Endothelial cell of umbilical vein (primary cell): ENCODE results near the gene ECPAS. TPM values are rescaled to one million over a fixed set of nuclear protein-coding genes. Genes with fewer than 3 reads are reported as not detected.
"Not testable (repeated sequence)": the region's sequence is repeated elsewhere in the genome, so short reads cannot be mapped to it uniquely, and the experiment has no call there.

ENCODE experiments used
- BruUV-seq: library from RNA; stranded (reverse); fragments of 400-500 nt; replicated peaks from 2 replicates; lab custom pipeline; 2021; lab: Mats Ljungman, UMichigan
- CTCF ChIA-PET: fragments of 300-600, 350-600 bp; sonication (Branson Sonifier 250); formaldehyde crosslinking; loops from one replicate; lab custom pipeline; 2021; ENCODE audit warnings: antibody characterized with exemption, inconsistent platforms; lab: Charles Lee
- POLR2A ChIA-PET: fragments of 300-600, 350-600 bp; sonication (Branson Sonifier 250); formaldehyde crosslinking; loops from one replicate; lab custom pipeline; 2021; ENCODE audit warnings: antibody characterized with exemption, inconsistent platforms; lab: Charles Lee
- DNase-seq: peaks from one replicate; pipeline ENCODE4 v3.0.0-alpha.2; 2011; ENCODE audit warnings: low read depth, low spot score
- FAIRE-seq: peaks from 2 replicates; lab custom pipeline; 2011; peaks lifted over from hg19 to GRCh38; lab: Jason Lieb, UNC
- H2AFZ ChIP-seq: 2 replicates; pipeline ENCODE4 v1.6.0; 2012; ENCODE audit warnings: low read depth, low read length, control low read depth, inconsistent platforms
- H3K27ac ChIP-seq: 2 replicates; pipeline ENCODE4 v1.5.1; 2011; ENCODE audit warnings: low read depth, mild to moderate bottlenecking, control low read depth, low read length, moderate library complexity; ENCODE audit not compliant: insufficient read depth
- H3K27me3 ChIP-seq, 2 experiments: 2 replicates each; pipeline versions ENCODE4 v1.6.0 to v1.6.1; 2011; ENCODE audit warnings: low read length in 2 of 2, mixed read lengths in 1 of 2; ENCODE audit not compliant: control insufficient read depth in 2 of 2, insufficient read depth in 2 of 2
- H3K36me3 ChIP-seq, 2 experiments: 2 replicates in 1 of 2; 3 replicates in 1 of 2; pipeline ENCODE4 v1.5.1; 2011; ENCODE audit warnings: low read length in 2 of 2, mild to moderate bottlenecking in 1 of 2, moderate library complexity in 1 of 2; ENCODE audit not compliant: control insufficient read depth in 2 of 2, insufficient read depth in 2 of 2; ENCODE audit errors: extremely low read depth in 1 of 2
- H3K4me1 ChIP-seq: 3 replicates; pipeline ENCODE4 v1.5.1; 2011; ENCODE audit warnings: mild to moderate bottlenecking, low read length; ENCODE audit not compliant: control insufficient read depth, insufficient read depth; ENCODE audit errors: extremely low read depth
- H3K4me2 ChIP-seq: 2 replicates; pipeline ENCODE4 v1.6.1; 2011; ENCODE audit warnings: low read length, control low read depth, mixed read lengths; ENCODE audit not compliant: insufficient read depth
- H3K4me3 ChIP-seq, 3 experiments: fragments of 200-600 bp in 1 of 3; sonication (generic), shearing (Covaris generic) in 1 of 3; replicated peaks in 1 of 3; 2 replicates each; pipeline ENCODE4 v1.5.1; 2011 to 2016; ENCODE audit warnings: control low read depth in 3 of 3, low read length in 3 of 3, mild to moderate bottlenecking in 2 of 3, inconsistent platforms in 1 of 3, low read depth in 1 of 3, moderate library complexity in 1 of 3; ENCODE audit not compliant: insufficient read depth in 1 of 3
- H3K79me2 ChIP-seq: 2 replicates; pipeline ENCODE4 v1.6.0; 2012; ENCODE audit warnings: low read length, inconsistent platforms; ENCODE audit not compliant: control insufficient read depth, insufficient read depth
- H3K9ac ChIP-seq: replicated peaks from 2 replicates; pipeline ENCODE3; 2011; ENCODE audit warnings: low read length, control low read depth; ENCODE audit not compliant: insufficient read depth; ENCODE audit errors: extremely low read depth
- H3K9me1 ChIP-seq: replicated peaks from 3 replicates; pipeline ENCODE4 v1.6.0; 2011; ENCODE audit warnings: mild to moderate bottlenecking, low read length; ENCODE audit not compliant: control insufficient read depth, insufficient read depth; ENCODE audit errors: extremely low read depth
- H3K9me3 ChIP-seq: replicated peaks from 2 replicates; pipeline ENCODE4 v1.5.1; 2012; ENCODE audit warnings: low read length, inconsistent platforms; ENCODE audit not compliant: control insufficient read depth, insufficient read depth
- H4K20me1 ChIP-seq: replicated peaks from 2 replicates; pipeline ENCODE3; 2011; ENCODE audit warnings: mild to moderate bottlenecking, low read length; ENCODE audit not compliant: control insufficient read depth, insufficient read depth; ENCODE audit errors: extremely low read depth
- CTCF ChIP-seq, 2 donors: IDR thresholded peaks; 1 replicate in 1 of 2; 2 replicates in 1 of 2; pipeline ENCODE4 v1.5.1; 2011; ENCODE audit warnings: low read length in 2 of 2, mild to moderate bottlenecking in 2 of 2, moderate library complexity in 2 of 2, control low read depth in 1 of 2, inconsistent platforms in 1 of 2, low read depth in 1 of 2; ENCODE audit not compliant: insufficient read depth in 1 of 2; ENCODE audit errors: extremely low read depth in 1 of 2
- EZH2 ChIP-seq: IDR thresholded peaks from 2 replicates; pipeline ENCODE4 v1.6.1; 2012; ENCODE audit warnings: borderline replicate concordance, low read depth, mild to moderate bottlenecking, moderate library complexity, low read length, inconsistent platforms; ENCODE audit not compliant: severe bottlenecking
- FOS ChIP-seq: IDR thresholded peaks from 2 replicates; pipeline ENCODE4 v1.6.1; 2011; ENCODE audit warnings: mild to moderate bottlenecking, low read length, moderate library complexity, borderline replicate concordance; ENCODE audit not compliant: insufficient read depth
- GATA2 ChIP-seq: IDR thresholded peaks from 2 replicates; pipeline ENCODE4 v1.7.0; 2011; ENCODE audit warnings: low read depth, mild to moderate bottlenecking, moderate library complexity, mixed read lengths, low read length; ENCODE audit not compliant: insufficient read length, insufficient read depth
- JUN ChIP-seq: IDR thresholded peaks from 2 replicates; pipeline ENCODE4 v1.6.1; 2011; ENCODE audit warnings: borderline replicate concordance, low read depth; ENCODE audit not compliant: insufficient read length, insufficient read depth
- MAX ChIP-seq: IDR thresholded peaks from 2 replicates; pipeline ENCODE4 v1.6.1; 2011; ENCODE audit not compliant: insufficient read depth, insufficient read length
- MYC ChIP-seq: IDR thresholded peaks from one replicate; pipeline ENCODE4 v1.6.1; 2011; ENCODE audit warnings: mild to moderate bottlenecking, low read depth, low read length
- POLR2A ChIP-seq: IDR thresholded peaks from 2 replicates; pipeline ENCODE4 v1.6.1; 2012; ENCODE audit warnings: low read depth, mild to moderate bottlenecking, control low read depth, low read length
- POLR2AphosphoS5 ChIP-seq: IDR thresholded peaks from 2 replicates; pipeline ENCODE4 v1.6.1; 2012; ENCODE audit warnings: low read depth, mild to moderate bottlenecking, control low read depth, low read length, moderate library complexity; ENCODE audit not compliant: insufficient read depth
- dilution Hi-C: fragments of 300-500 bp; cut with MboI; formaldehyde crosslinking; loops from one replicate; pipeline ENCODE4 v1.15.0; 2019; ENCODE audit warnings: low sequenced_read_pairs; ENCODE audit not compliant: extremely low pct_ligation_motif_present
- intact Hi-C: fragments of 100-400 bp; cut with micrococcal nuclease; formaldehyde crosslinking; loops from one replicate; pipeline ENCODE4 v1.10.0; 2022
- polyA plus RNA-seq, 4 experiments: library from polyadenylated mRNA; depleted of rRNA in 3 of 4; stranded (reverse) in 3 of 4; unstranded in 1 of 4; fragments of >200 nt; gene quantifications; 2 replicates each; pipeline versions ENCODE4 v1.2.1 to v1.2.3, GENCODE V29; 2011 to 2012; ENCODE audit warnings: missing spikeins in 1 of 4
- total RNA-seq: library from RNA; stranded (reverse); gene quantifications from 2 replicates; pipeline ENCODE4 v1.2.3, GENCODE V29; 2021

The ECPAS gene
- total and polyA plus RNA-seq, 2 donors (not counting 3 experiments of a cell fraction or from before 2014, with no cell fraction given): 17.9 to 89.3 TPM

- Histone ChIP-seq H3K4me2 (no peak overlapping the region), H3K4me1 (peaks cover 8% of the 10 kb centered on the region), H4K20me1 (no peaks in the 10 kb centered on the region), H2AFZ (no peak overlapping the region), H3K4me3 (no peak overlapping the region), H3K9me1 (no peaks in the 10 kb centered on the region), H3K9ac (no peak overlapping the region), H3K79me2 (no peaks in the 10 kb centered on the region), H3K27me3 (no peaks in the 10 kb centered on the region), H3K9me3 (no peaks in the 10 kb centered on the region), H3K36me3 (no peaks in the 10 kb centered on the region), H3K27ac (peak overlapping the region; percentile 45)
- BruUV-seq: no TSS peak
- intact Hi-C loops: no loop called here
- TF ChIP-seq POLR2A (peak; percentile 60), JUN (peak; percentile 84), MYC (no peak), GATA2 (peak; percentile 96), EZH2 (no peak), FOS (peak; percentile 68), MAX (no peak), CTCF (IDR thresholded peaks at IDR 0.05; ENCODE audit: extremely low read depth in 1 of 2, insufficient read depth in 1 of 2, low read depth in 1 of 2, low read length in 2 of 2) (no peak), POLR2AphosphoS5 (peak; percentile 93)
- ChIA-PET CTCF (no interaction called here), POLR2A (no interaction called here)
- DNase-seq: peak; percentile 95
- FAIRE-seq: peak; percentile 87
- dilution Hi-C loops: no loop called here
Measured at GRCh38 chr9:111348821-111349271, 135.3 kb downstream of the ECPAS start.

- CTCF ChIA-PET, H3K4me1 ChIP-seq, H3K4me3 ChIP-seq, H3K9me3 ChIP-seq, H3K27me3 ChIP-seq, H3K9me1 ChIP-seq, H3K9ac ChIP-seq, H2AFZ ChIP-seq, BruUV-seq, DNase-seq, H3K4me2 ChIP-seq, H4K20me1 ChIP-seq, intact Hi-C loops, H3K79me2 ChIP-seq, dilution Hi-C loops, FAIRE-seq, H3K36me3 ChIP-seq, H3K27ac ChIP-seq: not testable (repeated sequence)
- POLR2A ChIA-PET: interaction anchor here (0.6 kb wide), 1 partner anchor 14 kb away, joined by 3 read pairs; no protein-coding TSS in a partner anchor
Measured at GRCh38 chr9:111334318-111334863, 149.8 kb downstream of the ECPAS start.
